LNCAP (cell line): ENCODE measurements around the gene LHFPL5.

Source experiments
- CTCF ChIP-seq: fragments of 450-650 bp; IDR thresholded peaks from 2 replicates; pipeline ENCODE4 v1.5.1; 2017; ENCODE audit warnings: mild to moderate bottlenecking

The LHFPL5 gene

GRCh38 chr6:35795453-35796071 is 9.6 kb upstream of the LHFPL5 start:
- TF ChIP-seq CTCF = no peak

GRCh38 chr6:35796236-35796635 is 8.9 kb upstream of the LHFPL5 start:
- TF ChIP-seq CTCF = no peak

GRCh38 chr6:35797837-35798526 is 7.2 kb upstream of the LHFPL5 start:
- TF ChIP-seq CTCF = no peak

GRCh38 chr6:35798706-35799105 is 6.4 kb upstream of the LHFPL5 start:
- TF ChIP-seq CTCF = no peak

- no peak for TF ChIP-seq CTCF
Measured at GRCh38 chr6:35801148-35801547, 4.0 kb upstream of the LHFPL5 start.

GRCh38 chr6:35808688-35809087 is 3.5 kb downstream of the LHFPL5 start:
- no peak for TF ChIP-seq CTCF

GRCh38 chr6:35809809-35810208 is 4.7 kb downstream of the LHFPL5 start:
- no peak for TF ChIP-seq CTCF
